Measurements from ENCODE around the gene TMX4. TPM values are rescaled to one million over a fixed set of nuclear protein-coding genes. Genes with fewer than 3 reads are reported as not detected.

Gene TMX4
- total RNA-seq, 1 experiment from 2014 or later = 21.2 TPM

DNA sequence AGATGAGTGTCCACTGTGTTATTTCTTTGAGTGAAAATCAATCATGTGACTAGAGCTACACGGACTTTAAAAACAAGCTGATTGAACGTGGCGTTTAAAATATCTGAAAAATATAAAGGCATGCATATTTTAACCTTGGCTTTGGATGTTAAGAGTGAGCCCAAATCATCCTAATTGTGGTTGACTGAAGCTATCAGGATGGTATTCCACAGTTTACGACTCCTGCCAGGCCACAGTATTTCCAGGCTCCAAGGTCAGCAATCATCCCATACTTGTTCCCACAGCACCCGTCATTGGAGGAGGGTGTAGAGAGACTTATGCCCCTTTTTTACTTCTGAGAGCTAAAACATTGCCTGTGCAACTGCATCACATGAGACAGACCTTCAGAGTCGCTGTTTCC is 43.2 kb upstream of the TMX4 start:
- Mint-ChIP-seq H3K4me1 (ENCODE audit: low read depth, unreplicated experiment) (no peaks in the 10 kb centered on the region), H3K27ac (ENCODE audit: unreplicated experiment) (no peak overlapping the region), H3K27me3 (ENCODE audit: unreplicated experiment) (no peaks in the 10 kb centered on the region), H3K36me3 (ENCODE audit: insufficient read depth, unreplicated experiment) (no peaks in the 10 kb centered on the region), H3K4me3 (ENCODE audit: low read depth, unreplicated experiment) (no peak overlapping the region), H3K9me3 (ENCODE audit: low read depth, unreplicated experiment) (no peaks in the 10 kb centered on the region)
- TF ChIP-seq, protein P1, sequence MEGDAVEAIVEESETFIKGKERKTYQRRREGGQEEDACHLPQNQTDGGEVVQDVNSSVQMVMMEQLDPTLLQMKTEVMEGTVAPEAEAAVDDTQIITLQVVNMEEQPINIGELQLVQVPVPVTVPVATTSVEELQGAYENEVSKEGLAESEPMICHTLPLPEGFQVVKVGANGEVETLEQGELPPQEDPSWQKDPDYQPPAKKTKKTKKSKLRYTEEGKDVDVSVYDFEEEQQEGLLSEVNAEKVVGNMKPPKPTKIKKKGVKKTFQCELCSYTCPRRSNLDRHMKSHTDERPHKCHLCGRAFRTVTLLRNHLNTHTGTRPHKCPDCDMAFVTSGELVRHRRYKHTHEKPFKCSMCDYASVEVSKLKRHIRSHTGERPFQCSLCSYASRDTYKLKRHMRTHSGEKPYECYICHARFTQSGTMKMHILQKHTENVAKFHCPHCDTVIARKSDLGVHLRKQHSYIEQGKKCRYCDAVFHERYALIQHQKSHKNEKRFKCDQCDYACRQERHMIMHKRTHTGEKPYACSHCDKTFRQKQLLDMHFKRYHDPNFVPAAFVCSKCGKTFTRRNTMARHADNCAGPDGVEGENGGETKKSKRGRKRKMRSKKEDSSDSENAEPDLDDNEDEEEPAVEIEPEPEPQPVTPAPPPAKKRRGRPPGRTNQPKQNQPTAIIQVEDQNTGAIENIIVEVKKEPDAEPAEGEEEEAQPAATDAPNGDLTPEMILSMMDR (IDR thresholded peaks at IDR 0.05; ENCODE audit: unreplicated experiment) = no peak
- CTCF ChIA-PET = no interaction called here
- DNase-seq = no peak
- intact Hi-C loops (cut with micrococcal nuclease; ENCODE audit: unreplicated experiment) = no loop called here
- no TSS peak for BruUV-seq (replicated peaks)

DNA sequence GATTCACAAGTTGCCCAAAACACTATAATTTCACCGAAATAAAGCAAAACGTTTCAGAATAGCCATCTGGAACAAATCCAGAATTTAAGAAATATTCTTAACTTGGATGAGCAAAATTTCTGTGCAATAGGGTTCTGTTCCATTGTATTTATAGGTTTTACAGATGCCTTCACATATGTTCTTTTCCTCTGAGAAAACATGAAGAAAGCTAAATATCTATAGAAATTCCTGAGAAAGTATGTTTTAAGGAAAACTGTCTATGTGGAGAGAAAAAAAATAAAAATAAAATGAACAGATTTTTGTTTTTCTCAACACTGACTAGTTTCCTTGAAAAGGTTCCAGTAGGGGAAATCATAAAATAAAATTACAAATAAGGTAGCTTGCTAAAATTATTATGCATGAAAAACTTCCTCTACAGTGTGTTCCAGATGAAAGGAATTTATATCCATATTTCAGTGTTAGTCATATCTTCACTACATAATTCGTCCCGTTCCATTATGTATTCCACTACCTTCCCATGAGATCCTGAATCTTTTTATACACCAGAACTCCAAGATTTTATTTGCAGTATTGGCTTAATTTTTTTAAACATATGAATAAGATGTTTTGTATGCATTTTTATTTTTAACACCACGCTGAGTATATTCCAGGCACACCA is 42.4 kb upstream of the TMX4 start:
- no peaks in the 10 kb centered on the region for H3K4me1 Mint-ChIP-seq (ENCODE audit: low read depth, unreplicated experiment)
- CTCF ChIA-PET = no interaction called here
- H3K27me3 Mint-ChIP-seq (ENCODE audit: unreplicated experiment) = no peaks in the 10 kb centered on the region
- intact Hi-C loops (cut with micrococcal nuclease; ENCODE audit: unreplicated experiment) = no loop called here
- no TSS peak for BruUV-seq (replicated peaks)
- H3K4me3 Mint-ChIP-seq (ENCODE audit: low read depth, unreplicated experiment) = no peak overlapping the region
- no peaks in the 10 kb centered on the region for H3K9me3 Mint-ChIP-seq (ENCODE audit: low read depth, unreplicated experiment)
- no peak overlapping the region for H3K27ac Mint-ChIP-seq (ENCODE audit: unreplicated experiment)
- DNase-seq = no peak
- H3K36me3 Mint-ChIP-seq (ENCODE audit: insufficient read depth, unreplicated experiment) = no peaks in the 10 kb centered on the region
- TF ChIP-seq, protein P1 (IDR thresholded peaks at IDR 0.05; ENCODE audit: unreplicated experiment) = no peak

DNA sequence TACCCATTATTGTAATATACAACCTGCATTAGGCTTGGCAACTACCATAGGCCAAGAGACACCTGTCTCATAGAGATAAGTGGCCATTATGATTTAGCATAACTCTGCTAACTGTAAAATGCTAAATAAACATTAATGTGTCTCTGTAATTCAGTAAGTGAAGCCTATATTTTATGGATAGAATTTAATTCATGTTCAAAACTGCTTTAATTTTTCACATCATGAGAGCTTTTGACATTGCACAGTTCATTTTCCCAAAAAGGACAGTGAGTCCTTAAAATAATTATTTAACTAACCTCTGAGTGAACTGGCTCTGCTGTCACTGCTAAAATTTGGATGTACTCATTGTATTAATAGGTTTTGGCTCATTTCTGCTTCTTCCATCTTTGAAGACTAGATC is 41.4 kb upstream of the TMX4 start:
- Mint-ChIP-seq H3K36me3 (ENCODE audit: insufficient read depth, unreplicated experiment) (no peaks in the 10 kb centered on the region), H3K4me3 (ENCODE audit: low read depth, unreplicated experiment) (no peak overlapping the region), H3K4me1 (ENCODE audit: low read depth, unreplicated experiment) (no peaks in the 10 kb centered on the region), H3K27me3 (ENCODE audit: unreplicated experiment) (no peaks in the 10 kb centered on the region), H3K9me3 (ENCODE audit: low read depth, unreplicated experiment) (no peaks in the 10 kb centered on the region), H3K27ac (ENCODE audit: unreplicated experiment) (no peak overlapping the region)
- DNase-seq = no peak
- TF ChIP-seq, protein P1 (IDR thresholded peaks at IDR 0.05; ENCODE audit: unreplicated experiment) = no peak
- no TSS peak for BruUV-seq (replicated peaks)
- intact Hi-C loops (cut with micrococcal nuclease; ENCODE audit: unreplicated experiment) = no loop called here
- CTCF ChIA-PET = no interaction called here

DNA sequence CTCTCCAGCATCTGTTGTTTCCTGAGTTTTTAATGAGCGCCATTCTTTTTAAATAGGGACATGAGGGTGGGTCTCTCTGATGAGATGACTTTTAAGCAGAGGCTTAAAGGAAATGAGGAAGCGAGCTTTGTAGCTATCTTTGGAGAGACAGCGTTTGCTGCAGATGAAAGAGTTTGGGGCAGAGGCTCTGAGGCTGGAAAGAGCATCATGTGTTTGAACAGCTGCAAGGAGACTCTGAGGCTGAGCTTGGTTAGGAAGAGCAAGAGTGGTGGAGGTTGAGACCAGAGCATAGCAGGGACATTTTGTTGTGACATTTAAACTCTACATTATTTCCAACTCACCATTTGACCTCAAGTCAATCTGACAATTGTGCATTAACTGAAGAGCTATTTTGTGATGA is 38.3 kb upstream of the TMX4 start:
- H3K36me3 Mint-ChIP-seq (ENCODE audit: insufficient read depth, unreplicated experiment) = no peaks in the 10 kb centered on the region
- H3K27me3 Mint-ChIP-seq (ENCODE audit: unreplicated experiment) = no peaks in the 10 kb centered on the region
- no peaks in the 10 kb centered on the region for H3K4me1 Mint-ChIP-seq (ENCODE audit: low read depth, unreplicated experiment)
- no TSS peak for BruUV-seq (replicated peaks)
- CTCF ChIA-PET = no interaction called here
- H3K9me3 Mint-ChIP-seq (ENCODE audit: low read depth, unreplicated experiment) = no peaks in the 10 kb centered on the region
- intact Hi-C loops (cut with micrococcal nuclease; ENCODE audit: unreplicated experiment) = no loop called here
- TF ChIP-seq, protein P1 (IDR thresholded peaks at IDR 0.05; ENCODE audit: unreplicated experiment) = no peak
- H3K4me3 Mint-ChIP-seq (ENCODE audit: low read depth, unreplicated experiment) = no peak overlapping the region
- DNase-seq = no peak
- no peak overlapping the region for H3K27ac Mint-ChIP-seq (ENCODE audit: unreplicated experiment)

Measured in Calu3 (cell line).